Kidney (tissue), 14 donors: ENCODE measurements around the gene CPEB3. TPM values are rescaled to one million over a fixed set of nuclear protein-coding genes. Genes with fewer than 3 reads are reported as not detected.

Experiments
- DNase-seq, 5 donors: peaks; one replicate each; pipeline ENCODE4 v3.0.0-alpha.2; 2013 to 2020
- FAIRE-seq: peaks from 2 replicates; lab custom pipeline; 2012; peaks lifted over from hg19 to GRCh38; lab: Jason Lieb, UNC
- H3K27ac ChIP-seq, 2 donors: one replicate each; pipeline ENCODE4 v1.7.0; 2013; ENCODE audit warnings: low read depth in 2 of 2, low read length in 2 of 2, inconsistent platforms in 1 of 2
- H3K27me3 ChIP-seq: one replicate; pipeline ENCODE4 v1.7.1; 2013; ENCODE audit warnings: low read length, inconsistent platforms; ENCODE audit not compliant: control insufficient read depth, insufficient read depth
- H3K36me3 ChIP-seq, 3 donors: one replicate each; pipeline versions ENCODE4 v1.7.0 to v1.7.1; 2013; ENCODE audit warnings: low read length in 3 of 3, control low read depth in 1 of 3, inconsistent platforms in 1 of 3; ENCODE audit not compliant: insufficient read depth in 3 of 3, control insufficient read depth in 2 of 3
- H3K4me1 ChIP-seq, 3 donors: one replicate each; pipeline versions ENCODE4 v1.7.0 to v1.7.1; 2013; ENCODE audit warnings: low read length in 3 of 3, inconsistent platforms in 1 of 3, low read depth in 1 of 3; ENCODE audit not compliant: control insufficient read depth in 2 of 3, insufficient read depth in 2 of 3
- H3K4me3 ChIP-seq, 3 donors: one replicate each; pipeline versions ENCODE4 v1.7.0 to v1.8.1; 2013; ENCODE audit warnings: low read length in 3 of 3, control low read depth in 1 of 3, inconsistent platforms in 1 of 3
- H3K9ac ChIP-seq, 3 donors: one replicate each; pipeline versions ENCODE4 v1.7.0 to v1.7.1; 2013; ENCODE audit warnings: low read length in 3 of 3, control low read depth in 1 of 3, inconsistent platforms in 1 of 3
- H3K9me3 ChIP-seq, 3 donors: one replicate each; pipeline versions ENCODE4 v1.7.0 to v1.7.1; 2013; ENCODE audit warnings: low read length in 3 of 3, control low read depth in 1 of 3, inconsistent platforms in 1 of 3; ENCODE audit not compliant: control insufficient read depth in 2 of 3, insufficient read depth in 1 of 3
- CTCF ChIP-seq: IDR thresholded peaks from 3 replicates; pipeline ENCODE4 v1.5.1; 2012; ENCODE audit warnings: mild to moderate bottlenecking, moderate library complexity, borderline replicate concordance; ENCODE audit not compliant: insufficient read depth; ENCODE audit errors: extremely low read depth
- intact Hi-C: fragments of 100-400 bp; cut with DNase I; formaldehyde crosslinking; loops from one replicate; pipeline ENCODE4 v1.11.1; 2022
- polyA plus RNA-seq: library from polyadenylated mRNA; stranded (reverse); fragments of 350-450 nt; fragmentation: Illumina TruSeq; extraction: RNeasy Lipid Tissue Mini Kit (QIAGEN cat#74804); gene quantifications from one replicate; pipeline ENCODE4 v1.2.3, GENCODE V29; 2014; ENCODE audit warnings: low read depth, low replicate concordance; ENCODE audit not compliant: insufficient read depth
- total RNA-seq: library from RNA; stranded (reverse); fragmentation: NEBNext Ultra II Directional; extraction: Animal tissue kit (Norgen Biotek cat#: 25700); gene quantifications from one replicate; pipeline ENCODE4 v1.2.1, GENCODE V29; 2021
- donor health status: control.
- donor health status: control.
- donor health status: control.
- donor health status: control.
- donor health status: control.
- donor health status: DM: yes; HTN: yes; CAD: no.
- donor health status: Normal renal cell carcinoma (clear cell type).

Gene CPEB3
- total and polyA plus RNA-seq, 2 donors from 2014 or later, result 2.3 to 7.4 TPM

GRCh38 chr10:92024700-92025099 lies 266.2 kb downstream of the CPEB3 start:
- Histone ChIP-seq H3K27me3 (no peaks in the 10 kb centered on the region), H3K27ac (no peak overlapping the region), H3K4me1 (no peaks in the 10 kb centered on the region), H3K9me3 (no peaks in the 10 kb centered on the region), H3K9ac (no peak overlapping the region), H3K4me3 (no peak overlapping the region), H3K36me3 (peaks cover 5 to 38% (median 38%) of the 10 kb centered on the region in 3 donors)
- FAIRE-seq (no peak), DNase-seq (no peak)
- TF ChIP-seq CTCF, result no peak
- intact Hi-C loops, result no loop called here

GRCh38 chr10:92014620-92015019 lies 276.3 kb downstream of the CPEB3 start:
- intact Hi-C loops, result no loop called here
- DNase-seq (no peak), FAIRE-seq (no peak)
- no peak for TF ChIP-seq CTCF
- Histone ChIP-seq H3K27ac (no peak overlapping the region), H3K4me3 (no peak overlapping the region), H3K27me3 (no peaks in the 10 kb centered on the region), H3K36me3 (peaks cover 10 to 22% (median 19%) of the 10 kb centered on the region in 3 donors), H3K9ac (no peak overlapping the region), H3K9me3 (no peaks in the 10 kb centered on the region), H3K4me1 (no peaks in the 10 kb centered on the region)

- DNase-seq, result no peak
- Histone ChIP-seq H3K9me3 (no peaks in the 10 kb centered on the region), H3K27me3 (no peaks in the 10 kb centered on the region), H3K27ac (no peak overlapping the region), H3K4me1 (no peaks in the 10 kb centered on the region), H3K9ac (no peak overlapping the region), H3K4me3 (no peak overlapping the region), H3K36me3 (peaks cover 7 to 16% (median 14%) of the 10 kb centered on the region in 3 donors)
- no peak for FAIRE-seq
- no peak for TF ChIP-seq CTCF
- intact Hi-C loops, result no loop called here
Observed at GRCh38 chr10:92011560-92012214, 279.2 kb downstream of the CPEB3 start.
